ENCODE results near the gene ADGRA3. TPM values are rescaled to one million over a fixed set of nuclear protein-coding genes. Genes with fewer than 3 reads are reported as not detected.
"Not testable (repeated sequence)": the region's sequence is repeated elsewhere in the genome, so short reads cannot be mapped to it uniquely, and the experiment has no call there.

Gene ADGRA3
- total RNA-seq, 6 experiments from 2014 or later: 15.1 to 19.0 (median 17.7) TPM

GRCh38 chr4:22385611-22386011 is 130.3 kb downstream of the ADGRA3 start:
- no peak for TF ChIP-seq CTCF (IDR thresholded peaks at IDR 0.05)
- DNase-seq: peak; percentile 53
- peak overlapping the region; percentile 40 for H3K4me3 Mint-ChIP-seq

GRCh38 chr4:22384154-22384553 is 131.7 kb downstream of the ADGRA3 start:
- H3K4me1 Mint-ChIP-seq (ENCODE audit: low read depth): peaks cover 23% of the 10 kb centered on the region
- no peak for TF ChIP-seq CTCF (IDR thresholded peaks at IDR 0.05)
- H3K4me3 Mint-ChIP-seq: no peak overlapping the region
- H3K36me3 Mint-ChIP-seq (ENCODE audit: low read depth): peaks cover 17% of the 10 kb centered on the region; the same call in 1 of the 2 replicates
- DNase-seq: no peak
- H3K9me3 Mint-ChIP-seq: no peaks in the 10 kb centered on the region
- no peaks in the 10 kb centered on the region for H3K27me3 Mint-ChIP-seq (ENCODE audit: insufficient read depth)
- no peak overlapping the region for H3K27ac Mint-ChIP-seq

More at GRCh38 chr4:22385611-22386011, 130.3 kb downstream of the ADGRA3 start:
- Mint-ChIP-seq H3K4me1 (ENCODE audit: low read depth) (peaks cover 23% of the 10 kb centered on the region), H3K27ac (peak overlapping the region; percentile 53), H3K27me3 (ENCODE audit: insufficient read depth) (no peaks in the 10 kb centered on the region), H3K36me3 (ENCODE audit: low read depth) (0 out of 2 replicates have a peak, but pooled peaks cover 15% of the 10 kb centered on the region), H3K9me3 (no peaks in the 10 kb centered on the region)

- not testable (repeated sequence) for DNase-seq; H3K9me3 Mint-ChIP-seq; H3K27me3 Mint-ChIP-seq (ENCODE audit: insufficient read depth); H3K4me3 Mint-ChIP-seq; H3K27ac Mint-ChIP-seq
- Mint-ChIP-seq H3K36me3 (ENCODE audit: low read depth) (peaks cover 15% of the 10 kb centered on the region; the same call in 1 of the 2 replicates), H3K4me1 (ENCODE audit: low read depth) (peaks cover 23% of the 10 kb centered on the region)
Observed at GRCh38 chr4:22382216-22382615, 133.7 kb downstream of the ADGRA3 start.

GRCh38 chr4:22372986-22373385 is 142.9 kb downstream of the ADGRA3 start:
- no peaks in the 10 kb centered on the region for H3K27me3 Mint-ChIP-seq (ENCODE audit: insufficient read depth)
- H3K4me3 Mint-ChIP-seq: no peak overlapping the region
- no peak for TF ChIP-seq CTCF (IDR thresholded peaks at IDR 0.05)
- H3K4me1 Mint-ChIP-seq (ENCODE audit: low read depth): peaks cover 14% of the 10 kb centered on the region
- H3K9me3 Mint-ChIP-seq: no peaks in the 10 kb centered on the region
- no peak for DNase-seq
- H3K36me3 Mint-ChIP-seq (ENCODE audit: low read depth): peaks cover 4% of the 10 kb centered on the region; the same call in 1 of the 2 replicates
- no peak overlapping the region for H3K27ac Mint-ChIP-seq

GRCh38 chr4:22369901-22370562 is 145.8 kb downstream of the ADGRA3 start:
- Mint-ChIP-seq H3K27ac (no peak overlapping the region), H3K27me3 (ENCODE audit: insufficient read depth) (no peaks in the 10 kb centered on the region), H3K4me1 (ENCODE audit: low read depth) (peaks cover 10% of the 10 kb centered on the region), H3K36me3 (ENCODE audit: low read depth) (peaks cover 4% of the 10 kb centered on the region; the same call in 1 of the 2 replicates), H3K4me3 (no peak overlapping the region), H3K9me3 (no peaks in the 10 kb centered on the region)
- DNase-seq: no peak
- no peak for TF ChIP-seq CTCF (IDR thresholded peaks at IDR 0.05)

- Mint-ChIP-seq H3K4me1 (ENCODE audit: low read depth) (peaks cover 34% of the 10 kb centered on the region), H3K27ac (0 out of 2 replicates have a peak overlapping the region, but pooled peaks have one; percentile 6), H3K9me3 (no peaks in the 10 kb centered on the region), H3K36me3 (ENCODE audit: low read depth) (no peaks in the 10 kb centered on the region), H3K27me3 (ENCODE audit: insufficient read depth) (peaks cover under 1% of the 10 kb centered on the region; the same call in 1 of the 2 replicates), H3K4me3 (no peak overlapping the region)
- no peak for DNase-seq
- TF ChIP-seq CTCF (IDR thresholded peaks at IDR 0.05): no peak
Observed at GRCh38 chr4:22363787-22364186, 152.1 kb downstream of the ADGRA3 start.
